PC-9 (cell line): ENCODE data around the gene IL36G. TPM values are rescaled to one million over a fixed set of nuclear protein-coding genes. Genes with fewer than 3 reads are reported as not detected.

Source experiments
- BruUV-seq: library from RNA; stranded (reverse); fragments of 400-500 nt; replicated peaks from 2 replicates; lab custom pipeline; 2021; lab: Mats Ljungman, UMichigan
- CTCF ChIA-PET: fragments of 300-600 bp; sonication (Branson Sonifier 250); formaldehyde crosslinking; loops from one replicate; lab custom pipeline; 2022; ENCODE audit warnings: antibody characterized with exemption; lab: Charles Lee
- POLR2A ChIA-PET: fragments of 300-600 bp; sonication (Branson Sonifier 250); formaldehyde crosslinking; loops from one replicate; lab custom pipeline; 2022; ENCODE audit warnings: antibody characterized with exemption; ENCODE audit not compliant: unreplicated experiment; lab: Charles Lee
- DNase-seq, 2 experiments: peaks; one replicate each; pipeline versions ENCODE4 v3.0.0 to v3.0.0-alpha.2; 2015 to 2022; ENCODE audit warnings: mixed read lengths in 1 of 2
- H2AFZ ChIP-seq: fragments of 200-600 bp; sonication (generic); 2 replicates; pipeline ENCODE4 v1.8.1; 2017; ENCODE audit warnings: antibody characterized with exemption
- H3F3A ChIP-seq: fragments of 200-600 bp; sonication (generic); 2 replicates; pipeline ENCODE4 v1.8.1; 2017; ENCODE audit warnings: antibody characterized with exemption, mild to moderate bottlenecking, low read depth; ENCODE audit not compliant: insufficient read depth
- H3K27ac ChIP-seq: fragments of 200-600 bp; sonication (generic); 2 replicates; pipeline ENCODE4 v1.6.1; 2016; ENCODE audit warnings: mixed run types
- H3K27me3 ChIP-seq: fragments of 200-600 bp; sonication (generic); 2 replicates; pipeline ENCODE4 v1.6.1; 2016; ENCODE audit warnings: low read depth, mixed run types; ENCODE audit not compliant: insufficient read depth
- H3K36me3 ChIP-seq: fragments of 200-600 bp; sonication (generic); 2 replicates; pipeline ENCODE4 v1.6.1; 2016; ENCODE audit warnings: low read depth, mixed run types
- H3K4me1 ChIP-seq: fragments of 200-600 bp; sonication (generic); replicated peaks from 2 replicates; pipeline ENCODE4 v1.6.1; 2016; ENCODE audit warnings: mixed run types; ENCODE audit not compliant: insufficient read depth
- H3K4me2 ChIP-seq: fragments of 200-600 bp; sonication (generic); 2 replicates; pipeline ENCODE4 v1.6.1; 2017; ENCODE audit warnings: mixed run types
- H3K4me3 ChIP-seq: fragments of 200-600 bp; sonication (generic); 2 replicates; pipeline ENCODE4 v1.6.1; 2016; ENCODE audit warnings: mixed run types
- H3K79me2 ChIP-seq: fragments of 200-600 bp; sonication (generic); 2 replicates; pipeline ENCODE4 v1.6.1; 2017; ENCODE audit warnings: low read depth, mixed run types
- H3K9me2 ChIP-seq: fragments of 200-600 bp; sonication (generic); 2 replicates; pipeline ENCODE4 v1.8.1; 2017; ENCODE audit warnings: mild to moderate bottlenecking; ENCODE audit not compliant: insufficient read depth
- H3K9me3 ChIP-seq: fragments of 200-600 bp; sonication (generic); 2 replicates; pipeline ENCODE4 v1.8.1; 2016; ENCODE audit warnings: low read depth; ENCODE audit not compliant: insufficient read depth
- H4K20me1 ChIP-seq: fragments of 200-600 bp; sonication (generic); 2 replicates; pipeline ENCODE4 v1.8.1; 2017; ENCODE audit not compliant: insufficient read depth
- CTCF ChIP-seq: fragments of 200-600 bp; sonication (generic); conservative IDR thresholded peaks from 2 replicates; pipeline ENCODE4 v1.6.1; 2017; ENCODE audit warnings: mixed run types, antibody characterized with exemption, mild to moderate bottlenecking, moderate library complexity
- EZH2 ChIP-seq: fragments of 200-600 bp; sonication (generic); IDR thresholded peaks from 2 replicates; pipeline ENCODE4 v1.8.0; 2017; ENCODE audit warnings: antibody characterized with exemption, low read depth
- intact Hi-C: fragments of 100-400 bp; cut with micrococcal nuclease; formaldehyde crosslinking; loops from one replicate; pipeline ENCODE4 v1.10.0; 2022; ENCODE audit not compliant: unreplicated experiment
- total RNA-seq: library from RNA; stranded (reverse); gene quantifications from 2 replicates; pipeline ENCODE4 v1.2.3, GENCODE V29; 2021

The IL36G gene
- total RNA-seq, 1 experiment from 2014 or later: not detected

- H3K4me2 ChIP-seq: no peak overlapping the region
- H3K4me1 ChIP-seq: peaks cover 7% of the 10 kb centered on the region; the same call in 1 of the 2 replicates
- no peaks in the 10 kb centered on the region for H3K9me3 ChIP-seq
- ChIA-PET CTCF (interaction anchor here (0.6 to 1.4 kb wide), 5 partner anchors 17 to 487 kb away, joined by 3 to 11 read pairs (median 5); no protein-coding TSS in a partner anchor), POLR2A (no interaction called here)
- H2AFZ ChIP-seq: no peak overlapping the region
- H3F3A ChIP-seq: no peaks in the 10 kb centered on the region
- TF ChIP-seq CTCF (peak; percentile 93), EZH2 (no peak)
- BruUV-seq: no TSS peak
- no peaks in the 10 kb centered on the region for H3K9me2 ChIP-seq
- H3K27ac ChIP-seq: no peak overlapping the region
- peak in 1 of 2 experiments; percentile 40 for DNase-seq
- no peak overlapping the region for H3K4me3 ChIP-seq
- intact Hi-C loops: loop anchor here (1.0 to 5.0 kb wide), 5 partner anchors 120 to 358 kb away; no protein-coding TSS in a partner anchor
- no peaks in the 10 kb centered on the region for H3K36me3 ChIP-seq
- H3K27me3 ChIP-seq: no peaks in the 10 kb centered on the region
- H4K20me1 ChIP-seq: no peaks in the 10 kb centered on the region
- no peaks in the 10 kb centered on the region for H3K79me2 ChIP-seq
Observed at GRCh38 chr2:112958428-112959108, 19.2 kb upstream of the IL36G start.

- Histone ChIP-seq H3K79me2 (no peaks in the 10 kb centered on the region), H3K9me2 (no peaks in the 10 kb centered on the region), H4K20me1 (no peaks in the 10 kb centered on the region), H3K9me3 (no peaks in the 10 kb centered on the region), H3K4me3 (no peak overlapping the region), H3F3A (no peaks in the 10 kb centered on the region), H2AFZ (no peak overlapping the region), H3K36me3 (no peaks in the 10 kb centered on the region), H3K4me1 (peaks cover 7% of the 10 kb centered on the region; the same call in 1 of the 2 replicates), H3K4me2 (no peak overlapping the region), H3K27me3 (no peaks in the 10 kb centered on the region), H3K27ac (no peak overlapping the region)
- no TSS peak for BruUV-seq
- POLR2A ChIA-PET: no interaction called here
- intact Hi-C loops: loop anchor here (1.0 to 5.0 kb wide), 4 partner anchors 119 to 359 kb away; no protein-coding TSS in a partner anchor
- DNase-seq: no peak
- TF ChIP-seq CTCF: peak; percentile 63; the same call in 1 of the 2 replicates
- no peak for TF ChIP-seq EZH2
- CTCF ChIA-PET: interaction anchor here (0.6 to 1.4 kb wide), 4 partner anchors 17 to 486 kb away, joined by 4 to 11 read pairs (median 5); no protein-coding TSS in a partner anchor
Observed at GRCh38 chr2:112959109-112959812, 18.5 kb upstream of the IL36G start.

GRCh38 chr2:112960230-112960825 is 17.5 kb upstream of the IL36G start:
- Histone ChIP-seq H3K79me2 (no peaks in the 10 kb centered on the region), H3K27ac (no peak overlapping the region), H3K27me3 (no peaks in the 10 kb centered on the region), H4K20me1 (no peaks in the 10 kb centered on the region), H3F3A (no peaks in the 10 kb centered on the region), H3K9me3 (no peaks in the 10 kb centered on the region), H3K4me3 (no peak overlapping the region), H3K36me3 (no peaks in the 10 kb centered on the region), H3K9me2 (no peaks in the 10 kb centered on the region), H2AFZ (no peak overlapping the region), H3K4me2 (no peak overlapping the region), H3K4me1 (peaks cover 7% of the 10 kb centered on the region; the same call in 1 of the 2 replicates)
- CTCF ChIA-PET: interaction anchor here (0.7 to 1.0 kb wide), 2 partner anchors 117 to 120 kb away, joined by 3 to 4 read pairs; no protein-coding TSS in a partner anchor
- no TSS peak for BruUV-seq
- POLR2A ChIA-PET: no interaction called here
- intact Hi-C loops: loop anchor here (10.0 kb wide), 1 partner anchor 434 kb away; no protein-coding TSS in a partner anchor
- DNase-seq: no peak
- TF ChIP-seq EZH2: no peak
- TF ChIP-seq CTCF: peak; percentile 41
